Measurements from ENCODE around the gene INPP4A.

GRCh38 chr2:98505311-98505808 lies 60.7 kb downstream of the INPP4A start:
- TF ChIP-seq, protein P1, sequence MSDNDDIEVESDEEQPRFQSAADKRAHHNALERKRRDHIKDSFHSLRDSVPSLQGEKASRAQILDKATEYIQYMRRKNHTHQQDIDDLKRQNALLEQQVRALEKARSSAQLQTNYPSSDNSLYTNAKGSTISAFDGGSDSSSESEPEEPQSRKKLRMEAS (IDR thresholded peaks at IDR 0.05; ENCODE audit: low read depth) = no peak
- TF ChIP-seq, protein P2, sequence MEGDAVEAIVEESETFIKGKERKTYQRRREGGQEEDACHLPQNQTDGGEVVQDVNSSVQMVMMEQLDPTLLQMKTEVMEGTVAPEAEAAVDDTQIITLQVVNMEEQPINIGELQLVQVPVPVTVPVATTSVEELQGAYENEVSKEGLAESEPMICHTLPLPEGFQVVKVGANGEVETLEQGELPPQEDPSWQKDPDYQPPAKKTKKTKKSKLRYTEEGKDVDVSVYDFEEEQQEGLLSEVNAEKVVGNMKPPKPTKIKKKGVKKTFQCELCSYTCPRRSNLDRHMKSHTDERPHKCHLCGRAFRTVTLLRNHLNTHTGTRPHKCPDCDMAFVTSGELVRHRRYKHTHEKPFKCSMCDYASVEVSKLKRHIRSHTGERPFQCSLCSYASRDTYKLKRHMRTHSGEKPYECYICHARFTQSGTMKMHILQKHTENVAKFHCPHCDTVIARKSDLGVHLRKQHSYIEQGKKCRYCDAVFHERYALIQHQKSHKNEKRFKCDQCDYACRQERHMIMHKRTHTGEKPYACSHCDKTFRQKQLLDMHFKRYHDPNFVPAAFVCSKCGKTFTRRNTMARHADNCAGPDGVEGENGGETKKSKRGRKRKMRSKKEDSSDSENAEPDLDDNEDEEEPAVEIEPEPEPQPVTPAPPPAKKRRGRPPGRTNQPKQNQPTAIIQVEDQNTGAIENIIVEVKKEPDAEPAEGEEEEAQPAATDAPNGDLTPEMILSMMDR (IDR thresholded peaks at IDR 0.05) = no peak
- TF ChIP-seq TAF1 (IDR thresholded peaks at IDR 0.05; ENCODE audit: borderline replicate concordance, low read depth, low read length) (no peak), MEF2A (IDR thresholded peaks at IDR 0.05; ENCODE audit: borderline replicate concordance, low read depth) (no peak), GABPA (IDR thresholded peaks at IDR 0.05; ENCODE audit: low read depth) (no peak), POLR2AphosphoS5 (IDR thresholded peaks at IDR 0.05; ENCODE audit: low read depth, low read length) (no peak), FOXJ3 (CRISPR knock-in tag; IDR thresholded peaks at IDR 0.05) (no peak), SIN3A (IDR thresholded peaks at IDR 0.05; ENCODE audit: borderline replicate concordance, low read depth, low read length) (no peak), NRF1 (IDR thresholded peaks at IDR 0.05; ENCODE audit: low read depth, low read length) (no peak), EZH2phosphoT487 (IDR thresholded peaks at IDR 0.05; ENCODE audit: borderline replicate concordance, low read depth) (no peak), TCF12 (IDR thresholded peaks at IDR 0.05) (no peak)
- TF ChIP-seq, protein P3, sequence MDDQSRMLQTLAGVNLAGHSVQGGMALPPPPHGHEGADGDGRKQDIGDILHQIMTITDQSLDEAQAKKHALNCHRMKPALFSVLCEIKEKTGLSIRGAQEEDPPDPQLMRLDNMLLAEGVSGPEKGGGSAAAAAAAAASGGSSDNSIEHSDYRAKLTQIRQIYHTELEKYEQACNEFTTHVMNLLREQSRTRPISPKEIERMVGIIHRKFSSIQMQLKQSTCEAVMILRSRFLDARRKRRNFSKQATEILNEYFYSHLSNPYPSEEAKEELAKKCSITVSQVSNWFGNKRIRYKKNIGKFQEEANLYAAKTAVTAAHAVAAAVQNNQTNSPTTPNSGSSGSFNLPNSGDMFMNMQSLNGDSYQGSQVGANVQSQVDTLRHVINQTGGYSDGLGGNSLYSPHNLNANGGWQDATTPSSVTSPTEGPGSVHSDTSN (IDR thresholded peaks at IDR 0.05) = no peak

All from SK-N-SH (cell line).